ENCODE results near the gene NPLOC4. TPM values are rescaled to one million over a fixed set of nuclear protein-coding genes. Genes with fewer than 3 reads are reported as not detected.
"Not testable (repeated sequence)": the region's sequence is repeated elsewhere in the genome, so short reads cannot be mapped to it uniquely, and the experiment has no call there.

The NPLOC4 gene
- total RNA-seq, 2 experiments from 2014 or later, result 75.9 to 87.7 TPM

DNA sequence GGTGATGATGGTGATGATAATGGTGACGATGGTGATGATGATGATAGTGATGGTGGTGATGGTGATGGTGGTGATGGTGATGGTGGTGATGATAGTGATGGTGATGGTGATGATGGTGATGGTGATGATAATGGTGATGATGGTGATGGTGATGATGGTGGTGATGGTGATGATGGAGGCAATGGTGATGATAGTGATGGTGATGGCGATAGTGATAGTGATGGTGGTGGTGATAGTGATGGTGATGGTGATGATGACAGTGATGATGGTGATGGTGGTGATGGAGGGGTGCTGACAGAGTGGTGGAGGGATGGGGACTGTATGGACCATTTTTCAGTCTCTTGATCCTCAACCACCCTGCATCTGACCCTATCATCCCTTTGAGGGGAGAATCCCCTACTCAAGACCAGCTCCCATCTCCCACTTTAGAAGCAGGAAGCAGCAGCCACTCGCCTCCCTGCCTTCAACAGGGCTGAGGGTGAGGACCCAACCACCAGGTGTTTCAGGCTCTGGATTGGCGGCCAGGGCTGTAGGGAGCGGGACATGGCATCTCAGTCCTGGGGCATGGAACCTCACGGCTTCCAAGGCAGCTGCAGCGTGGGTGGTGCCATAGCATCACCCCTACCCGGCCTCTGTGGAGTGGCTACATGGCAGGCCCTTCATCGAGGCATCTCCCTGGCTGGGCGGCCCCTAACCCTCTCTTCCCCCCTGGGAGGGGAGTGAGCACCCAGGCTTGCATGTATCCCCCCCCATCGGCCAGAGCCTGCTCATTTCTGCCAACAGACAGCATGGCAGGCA is 104.2 kb downstream of the NPLOC4 start:
- Mint-ChIP-seq H3K36me3 (ENCODE audit: low read depth) (no peaks in the 10 kb centered on the region), H3K27ac (no peak overlapping the region), H3K4me3 (no peak overlapping the region), H3K4me1 (ENCODE audit: low read depth) (no peaks in the 10 kb centered on the region), H3K27me3 (peaks cover 16% of the 10 kb centered on the region), H3K9me3 (no peaks in the 10 kb centered on the region)
- no peak for ATAC-seq
- CTCF ChIA-PET, result interaction anchor here (1.1 kb wide), 1 partner anchor 92 kb away, joined by 3 read pairs; no protein-coding TSS in a partner anchor
- TF ChIP-seq, protein P1, sequence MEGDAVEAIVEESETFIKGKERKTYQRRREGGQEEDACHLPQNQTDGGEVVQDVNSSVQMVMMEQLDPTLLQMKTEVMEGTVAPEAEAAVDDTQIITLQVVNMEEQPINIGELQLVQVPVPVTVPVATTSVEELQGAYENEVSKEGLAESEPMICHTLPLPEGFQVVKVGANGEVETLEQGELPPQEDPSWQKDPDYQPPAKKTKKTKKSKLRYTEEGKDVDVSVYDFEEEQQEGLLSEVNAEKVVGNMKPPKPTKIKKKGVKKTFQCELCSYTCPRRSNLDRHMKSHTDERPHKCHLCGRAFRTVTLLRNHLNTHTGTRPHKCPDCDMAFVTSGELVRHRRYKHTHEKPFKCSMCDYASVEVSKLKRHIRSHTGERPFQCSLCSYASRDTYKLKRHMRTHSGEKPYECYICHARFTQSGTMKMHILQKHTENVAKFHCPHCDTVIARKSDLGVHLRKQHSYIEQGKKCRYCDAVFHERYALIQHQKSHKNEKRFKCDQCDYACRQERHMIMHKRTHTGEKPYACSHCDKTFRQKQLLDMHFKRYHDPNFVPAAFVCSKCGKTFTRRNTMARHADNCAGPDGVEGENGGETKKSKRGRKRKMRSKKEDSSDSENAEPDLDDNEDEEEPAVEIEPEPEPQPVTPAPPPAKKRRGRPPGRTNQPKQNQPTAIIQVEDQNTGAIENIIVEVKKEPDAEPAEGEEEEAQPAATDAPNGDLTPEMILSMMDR (IDR thresholded peaks at IDR 0.05), result no peak
- DNase-seq, result no peak
- intact Hi-C loops (cut with micrococcal nuclease), result no loop called here
- POLR2A ChIA-PET, result interaction anchor here (0.9 to 2.1 kb wide), 4 partner anchors 10 to 120 kb away, joined by 3 to 6 read pairs (median 4); no protein-coding TSS in a partner anchor

DNA sequence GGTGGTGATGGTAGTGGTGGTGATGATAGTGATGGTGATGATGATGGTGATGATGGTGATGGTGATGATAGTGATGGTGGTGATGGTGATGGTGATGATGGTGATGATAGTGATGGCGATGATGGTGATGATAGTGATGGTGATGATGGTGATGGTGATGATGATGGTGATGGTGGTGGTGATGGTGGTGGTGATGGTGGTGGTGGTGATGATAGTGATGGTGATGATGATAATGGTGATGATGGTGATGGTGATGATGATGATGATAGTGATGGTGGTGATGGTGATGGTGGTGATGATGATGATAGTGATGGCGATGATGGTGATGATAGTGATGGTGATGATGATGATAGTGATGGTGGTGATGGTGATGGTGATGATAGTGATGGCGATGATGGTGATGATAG is 104.9 kb downstream of the NPLOC4 start:
- POLR2A ChIA-PET; ATAC-seq; H3K4me3 Mint-ChIP-seq; intact Hi-C loops (cut with micrococcal nuclease); H3K4me1 Mint-ChIP-seq (ENCODE audit: low read depth); H3K9me3 Mint-ChIP-seq; H3K27ac Mint-ChIP-seq; CTCF ChIA-PET; DNase-seq; H3K36me3 Mint-ChIP-seq (ENCODE audit: low read depth): not testable (repeated sequence)
- H3K27me3 Mint-ChIP-seq, result peaks cover 17% of the 10 kb centered on the region

DNA sequence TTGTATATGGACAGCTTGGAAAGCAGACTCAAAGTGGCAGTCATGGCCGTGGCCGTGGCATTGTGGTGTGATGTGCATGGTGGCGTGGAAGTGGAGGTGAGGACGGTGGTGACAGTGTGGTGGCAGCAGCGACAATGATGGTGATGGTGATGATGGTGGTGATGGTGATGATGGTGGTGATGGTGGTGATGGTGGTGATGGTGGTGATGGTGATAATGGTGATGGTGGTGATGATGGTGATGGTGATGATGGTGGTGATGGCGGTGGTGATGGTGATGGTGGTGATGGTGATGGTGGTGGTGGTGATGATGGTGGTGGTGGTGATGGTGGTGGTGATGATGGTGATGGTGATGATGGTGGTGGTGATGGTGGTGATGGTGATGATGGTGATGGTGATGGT is 105.9 kb downstream of the NPLOC4 start:
- H3K27me3 Mint-ChIP-seq, result peaks cover 11% of the 10 kb centered on the region
- ATAC-seq; POLR2A ChIA-PET; H3K9me3 Mint-ChIP-seq; H3K27ac Mint-ChIP-seq; H3K4me3 Mint-ChIP-seq; H3K4me1 Mint-ChIP-seq (ENCODE audit: low read depth); DNase-seq; H3K36me3 Mint-ChIP-seq (ENCODE audit: low read depth); CTCF ChIA-PET; intact Hi-C loops (cut with micrococcal nuclease): not testable (repeated sequence)

DNA sequence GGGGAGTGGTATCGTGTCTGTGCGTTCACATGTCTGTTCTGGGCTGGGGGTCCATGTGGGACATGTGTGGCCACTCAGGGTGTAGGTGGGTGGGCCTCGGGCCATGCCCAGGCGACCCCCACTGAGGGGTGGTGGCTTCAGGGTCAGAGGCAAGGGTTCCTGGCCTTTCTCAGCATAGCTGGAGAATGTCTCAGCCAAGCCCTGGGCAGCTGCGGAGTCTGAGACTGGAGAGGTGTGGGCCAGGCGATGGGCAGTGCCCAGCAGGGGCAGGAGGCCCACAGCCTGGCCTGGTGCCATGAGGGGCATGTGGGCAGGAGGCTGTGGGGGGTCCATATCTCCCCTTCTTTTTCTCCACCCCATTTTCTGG is 107.5 kb downstream of the NPLOC4 start:
- Mint-ChIP-seq H3K9me3 (no peaks in the 10 kb centered on the region), H3K27ac (no peak overlapping the region), H3K27me3 (peaks cover 6% of the 10 kb centered on the region), H3K4me3 (no peak overlapping the region), H3K36me3 (ENCODE audit: low read depth) (no peaks in the 10 kb centered on the region), H3K4me1 (ENCODE audit: low read depth) (no peaks in the 10 kb centered on the region)
- TF ChIP-seq, protein P1 (IDR thresholded peaks at IDR 0.05), result no peak
- POLR2A ChIA-PET, result interaction anchor here (0.9 to 1.2 kb wide), 2 partner anchors 18 to 23 kb away, joined by 3 to 4 read pairs; partner anchors contain the start of gene FAAP100
- ATAC-seq, result no peak
- no peak for DNase-seq
- CTCF ChIA-PET, result no interaction called here
- intact Hi-C loops (cut with micrococcal nuclease), result no loop called here

DNA sequence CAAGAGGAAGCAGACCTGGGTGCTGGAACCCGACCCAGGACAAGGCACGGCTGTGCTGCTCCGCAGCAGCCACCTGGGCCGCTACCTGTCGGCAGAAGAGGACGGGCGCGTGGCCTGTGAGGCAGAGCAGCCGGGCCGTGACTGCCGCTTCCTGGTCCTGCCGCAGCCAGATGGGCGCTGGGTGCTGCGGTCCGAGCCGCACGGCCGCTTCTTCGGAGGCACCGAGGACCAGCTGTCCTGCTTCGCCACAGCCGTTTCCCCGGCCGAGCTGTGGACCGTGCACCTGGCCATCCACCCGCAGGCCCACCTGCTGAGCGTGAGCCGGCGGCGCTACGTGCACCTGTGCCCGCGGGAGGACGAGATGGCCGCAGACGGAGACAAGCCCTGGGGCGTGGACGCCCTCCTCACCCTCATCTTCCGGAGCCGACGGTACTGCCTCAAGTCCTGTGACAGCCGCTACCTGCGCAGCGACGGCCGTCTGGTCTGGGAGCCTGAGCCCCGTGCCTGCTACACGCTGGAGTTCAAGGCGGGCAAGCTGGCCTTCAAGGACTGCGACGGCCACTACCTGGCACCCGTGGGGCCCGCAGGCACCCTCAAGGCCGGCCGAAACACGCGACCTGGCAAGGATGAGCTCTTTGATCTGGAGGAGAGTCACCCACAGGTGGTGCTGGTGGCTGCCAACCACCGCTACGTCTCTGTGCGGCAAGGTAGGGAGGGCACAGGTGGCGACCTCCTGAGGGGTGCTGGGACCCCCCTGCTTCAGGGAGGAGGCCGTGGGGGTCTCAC is 108.1 kb downstream of the NPLOC4 start:
- Mint-ChIP-seq H3K9me3 (no peaks in the 10 kb centered on the region), H3K4me1 (ENCODE audit: low read depth) (no peaks in the 10 kb centered on the region), H3K27me3 (peaks cover 5% of the 10 kb centered on the region), H3K36me3 (ENCODE audit: low read depth) (no peaks in the 10 kb centered on the region), H3K4me3 (no peak overlapping the region), H3K27ac (no peak overlapping the region)
- intact Hi-C loops (cut with micrococcal nuclease), result no loop called here
- ChIA-PET CTCF (no interaction called here), POLR2A (interaction anchor here (0.6 to 1.2 kb wide), 3 partner anchors 18 to 57 kb away, joined by 3 to 4 read pairs (median 3); partner anchors contain the start of gene FAAP100)
- TF ChIP-seq, protein P1 (IDR thresholded peaks at IDR 0.05), result no peak
- ATAC-seq (no peak), DNase-seq (no peak)

DNA sequence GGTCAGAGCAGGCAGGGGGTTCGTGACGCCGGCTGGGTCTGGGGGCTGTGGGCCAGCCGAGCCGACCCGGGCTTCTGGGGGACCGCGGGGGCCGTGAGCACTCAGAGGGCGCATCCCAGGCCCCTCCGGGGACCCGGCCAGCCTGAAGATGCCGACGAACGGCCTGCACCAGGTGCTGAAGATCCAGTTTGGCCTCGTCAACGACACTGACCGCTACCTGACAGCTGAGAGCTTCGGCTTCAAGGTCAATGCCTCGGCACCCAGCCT is 108.6 kb downstream of the NPLOC4 start:
- TF ChIP-seq, protein P1 (IDR thresholded peaks at IDR 0.05), result no peak
- ChIA-PET POLR2A (no interaction called here), CTCF (no interaction called here)
- Mint-ChIP-seq H3K27me3 (peaks cover 5% of the 10 kb centered on the region), H3K27ac (no peak overlapping the region), H3K4me1 (ENCODE audit: low read depth) (no peaks in the 10 kb centered on the region), H3K9me3 (no peaks in the 10 kb centered on the region), H3K4me3 (no peak overlapping the region), H3K36me3 (ENCODE audit: low read depth) (no peaks in the 10 kb centered on the region)
- ATAC-seq, result no peak
- intact Hi-C loops (cut with micrococcal nuclease), result no loop called here
- DNase-seq, result no peak

Measured in activated CD8-positive, alpha-beta T cell treated with anti-CD3 and anti-CD28 coated beads for 36 hours (primary cell).